GM12878 (cell line): ENCODE data around the gene IRX1. TPM values are rescaled to one million over a fixed set of nuclear protein-coding genes. Genes with fewer than 3 reads are reported as not detected.

ENCODE experiments used
- ATAC-seq: fragments of 200-7000 bp; cut with Tn5 transposase; 3 replicates; pipeline ENCODE4 v1.9.1; 2020; ENCODE audit warnings: mild to moderate bottlenecking, moderate library complexity
- Bru-seq: library from RNA; stranded (reverse); fragments of 400-500 nt; gene quantifications from one replicate; lab custom pipeline; 2021; lab: Mats Ljungman, UMichigan
- BruChase-seq, 2 experiments: library from RNA; stranded (reverse); fragments of 400-500 nt; gene quantifications; one replicate each; lab custom pipeline; 2021; lab: Mats Ljungman, UMichigan
- BruUV-seq: library from RNA; stranded (reverse); fragments of 400-500 nt; replicated peaks from 2 replicates; lab custom pipeline; 2021; lab: Mats Ljungman, UMichigan
- CTCF ChIA-PET: fragments of 300-600 bp; sonication (Branson Sonifier 250); formaldehyde crosslinking; extraction: SDS; loops from one replicate; lab custom pipeline; 2021; ENCODE audit warnings: inconsistent platforms; lab: Yijun Ruan, JAX
- POLR2A ChIA-PET: fragments of 350-600 bp; formaldehyde crosslinking; extraction: SDS; loops from one replicate; lab custom pipeline; 2021; ENCODE audit warnings: inconsistent platforms; lab: Charles Lee
- RAD21 ChIA-PET: fragments of 300-600 bp; sonication (Branson Sonifier 250); formaldehyde crosslinking; loops from one replicate; lab custom pipeline; 2023; ENCODE audit warnings: antibody characterized with exemption; ENCODE audit not compliant: unreplicated experiment; lab: Charles Lee
- SMC1A ChIA-PET: fragments of 300-600 bp; sonication (Branson Sonifier 250); formaldehyde crosslinking; loops from one replicate; lab custom pipeline; 2023; ENCODE audit not compliant: unreplicated experiment, uncharacterized antibody; lab: Charles Lee
- DNase-seq: peaks from one replicate; pipeline ENCODE4 v3.0.0-alpha.2; 2011; ENCODE audit warnings: low read depth, low spot score
- FAIRE-seq: peaks from 3 replicates; lab custom pipeline; 2011; peaks lifted over from hg19 to GRCh38; lab: Jason Lieb, UNC
- H2AFZ ChIP-seq: 2 replicates; pipeline ENCODE4 v1.6.0; 2011; ENCODE audit warnings: low read depth, low read length, control low read depth; ENCODE audit not compliant: control insufficient read depth
- H3K27ac ChIP-seq: 2 replicates; pipeline ENCODE4 v1.5.1; 2011; ENCODE audit warnings: control low read depth; ENCODE audit not compliant: control insufficient read depth, insufficient read depth
- H3K27me3 ChIP-seq, 2 experiments: replicated peaks in 1 of 2; 2 replicates each; pipeline versions ENCODE4 v1.6.0 to v1.6.1; 2011; ENCODE audit warnings: low read length in 1 of 2; ENCODE audit not compliant: control insufficient read depth in 2 of 2, insufficient read depth in 2 of 2
- H3K36me3 ChIP-seq, 2 experiments: 2 replicates each; pipeline ENCODE4 v1.5.1; 2011; ENCODE audit warnings: low read length in 1 of 2; ENCODE audit not compliant: control insufficient read depth in 2 of 2, insufficient read depth in 2 of 2
- H3K4me1 ChIP-seq: 2 replicates; pipeline ENCODE4 v1.6.1; 2011; ENCODE audit warnings: mild to moderate bottlenecking, low read length, moderate library complexity, mixed read lengths; ENCODE audit not compliant: control insufficient read depth, insufficient read depth
- H3K4me2 ChIP-seq: 2 replicates; pipeline ENCODE4 v1.6.0; 2011; ENCODE audit warnings: control low read depth; ENCODE audit not compliant: control insufficient read depth, insufficient read depth
- H3K4me3 ChIP-seq: fragments of 200-600 bp; sonication (generic); 2 replicates; pipeline ENCODE4 v1.5.1; 2016
- H3K79me2 ChIP-seq: 2 replicates; pipeline ENCODE4 v1.6.0; 2011; ENCODE audit warnings: low read length; ENCODE audit not compliant: control insufficient read depth, insufficient read depth
- H3K9ac ChIP-seq: 2 replicates; pipeline ENCODE4 v1.8.0; 2011; ENCODE audit warnings: low read length, control low read depth, mixed read lengths; ENCODE audit not compliant: control insufficient read depth, insufficient read depth
- H3K9me3 ChIP-seq: replicated peaks from 3 replicates; pipeline ENCODE4 v1.5.1; 2011; ENCODE audit warnings: mild to moderate bottlenecking, low read length; ENCODE audit not compliant: control insufficient read depth, insufficient read depth
- H4K20me1 ChIP-seq: 2 replicates; pipeline ENCODE4 v1.6.0; 2011; ENCODE audit not compliant: control insufficient read depth, insufficient read depth
- ASH2L ChIP-seq: fragments of 300-600, 200-600 bp; sonication (generic); IDR thresholded peaks from 2 replicates; pipeline ENCODE4 v1.6.1; 2017; ENCODE audit warnings: low read depth, mild to moderate bottlenecking, borderline replicate concordance
- ATF2 ChIP-seq: IDR thresholded peaks from 2 replicates; pipeline ENCODE4 v1.6.1; 2012; ENCODE audit warnings: low read length, inconsistent platforms
- FOXM1 ChIP-seq: IDR thresholded peaks from 2 replicates; pipeline ENCODE4 v1.6.1; 2012; ENCODE audit warnings: low read depth, mild to moderate bottlenecking, inconsistent platforms, low read length, moderate library complexity
- IRF4 ChIP-seq: IDR thresholded peaks from 2 replicates; pipeline ENCODE4 v1.6.1; 2011; ENCODE audit warnings: low read depth, low read length
- JUNB ChIP-seq: IDR thresholded peaks from 2 replicates; pipeline ENCODE4 v1.6.1; 2016; ENCODE audit warnings: antibody characterized with exemption, mild to moderate bottlenecking
- LARP7 ChIP-seq: fragments of 450-650 bp; IDR thresholded peaks from 2 replicates; pipeline ENCODE4 v1.6.1; 2017; ENCODE audit warnings: mild to moderate bottlenecking
- POLR2A ChIP-seq: IDR thresholded peaks from 2 replicates; pipeline ENCODE4 v1.6.1; 2011; ENCODE audit warnings: low read depth, mild to moderate bottlenecking, low read length
- RELA ChIP-seq: fragments of 450-650 bp; IDR thresholded peaks from 2 replicates; pipeline ENCODE4 v1.8.0; 2014; ENCODE audit warnings: borderline replicate concordance; ENCODE audit not compliant: partially characterized antibody
- RUNX3 ChIP-seq: IDR thresholded peaks from 2 replicates; pipeline ENCODE4 v1.6.1; 2012; ENCODE audit warnings: low read length, inconsistent platforms
- SP1 ChIP-seq: IDR thresholded peaks from one replicate; pipeline ENCODE4 v1.6.1; 2011; ENCODE audit warnings: low read depth, low read length
- ZBTB11 ChIP-seq: fragments of 450-650 bp; formaldehyde crosslinking; IDR thresholded peaks from 2 replicates; pipeline ENCODE4 v1.5.0; 2022; ENCODE audit warnings: mild to moderate bottlenecking, missing genetic modification characterization
- ZNF592 ChIP-seq: fragments of 450-650 bp; IDR thresholded peaks from 2 replicates; pipeline ENCODE4 v1.6.1; 2017; ENCODE audit warnings: mild to moderate bottlenecking, moderate library complexity
- WGBS: methylation state at CpG from one replicate; pipeline ENCODE4 v1.1.6; 2016; ENCODE audit warnings: low lambda C conversion rate; ENCODE audit not compliant: insufficient replicate concordance, insufficient coverage; ENCODE audit errors: missing lambda C conversion rate; 5-methylcytosine and 5-hydroxymethylcytosine counted together
- in situ Hi-C: fragments of 300-500 bp; cut with MboI; formaldehyde crosslinking; loops from 9 replicates; pipeline ENCODE4 v1.14.3; 2018; ENCODE audit warnings: mixed read lengths
- intact Hi-C: fragments of 100-400 bp; cut with micrococcal nuclease; formaldehyde crosslinking; loops from one replicate; pipeline ENCODE4 v1.14.2; 2022; ENCODE audit not compliant: unreplicated experiment
- long read RNA-seq, 2 experiments: library from polyadenylated mRNA; unstranded; transcript quantifications; one replicate each; pipeline ENCODE4 v2.0.0, GENCODE V29; 2019 to 2020
- polyA minus RNA-seq, 3 experiments: library from RNA; depleted of rRNA, polyadenylated mRNA; stranded (reverse); fragments of >200 nt; gene quantifications; 2 replicates each; pipeline ENCODE4 v1.2.3, GENCODE V29; 2011
- polyA plus RNA-seq, 11 experiments: library from polyadenylated mRNA; depleted of rRNA in 4 of 11; unstranded in 6 of 11; stranded (reverse) in 5 of 11; fragments of >200 nt; fragmentation: Nextera tagmentation in 4 of 11; fragmentation: Illumina TruSeq in 1 of 11; extraction: Ambion mirVana in 4 of 11; extraction: Trizol in 1 of 11; gene quantifications; 1 replicate in 1 of 11; 2 replicates in 10 of 11; pipeline versions ENCODE4 v1.2.1 to v1.2.3, GENCODE V29; 2011 to 2016; ENCODE audit warnings: inconsistent platforms in 2 of 11, missing spikeins in 2 of 11, low read depth in 1 of 11
- total RNA-seq, 4 experiments: library from RNA; depleted of rRNA in 3 of 4; stranded (reverse); fragments of >200 nt in 3 of 4; fragmentation: Illumina TruSeq in 1 of 4; extraction: Trizol in 1 of 4; gene quantifications; 2 replicates each; pipeline versions ENCODE4 v1.2.1 to v1.2.3, GENCODE V29; 2013 to 2021

Gene IRX1
- total RNA-seq (2013; cell fraction: nucleolus; rRNA removed): not detected in 2 replicates
- total RNA-seq (2014; rRNA removed) (not detected in 2 replicates), total RNA-seq (2014; rRNA removed; fragmentation: Illumina TruSeq; extraction: Trizol) (not detected in 2 replicates), total RNA-seq (2021) (not detected in 2 replicates), polyA plus RNA-seq (2011; rRNA removed) (not detected in 2 replicates), polyA plus RNA-seq (2014; fragmentation: Illumina TruSeq; extraction: Trizol) (not detected in 2 replicates), polyA plus RNA-seq (2014; fragmentation: Nextera tagmentation; extraction: Ambion mirVana) (not detected), polyA plus RNA-seq (2014; rRNA removed) (not detected in 2 replicates), polyA plus RNA-seq (2016; fragmentation: Nextera tagmentation; extraction: Ambion mirVana) (not detected), polyA minus RNA-seq (2011; rRNA and poly(A)+ RNA removed) (not detected in 2 replicates), Bru-seq, nascent RNA (not detected), BruChase-seq, experiment 1, labeled RNA remaining after a 6-hour chase (not detected), BruChase-seq, experiment 2, labeled RNA remaining after a 2-hour chase (not detected)
- polyA plus RNA-seq (2011; ENCODE audit: low read depth): not detected
- not detected in 2 replicates for polyA plus RNA-seq (2011; cell fraction: cytosol; rRNA removed)
- not detected in 2 replicates for polyA plus RNA-seq (2011; cell fraction: nucleus; rRNA removed)
- not detected in 2 replicates for polyA plus RNA-seq (2012)
- polyA minus RNA-seq (2011; cell fraction: cytosol; rRNA and poly(A)+ RNA removed): not detected in 2 replicates
- not detected in 2 replicates for polyA minus RNA-seq (2011; cell fraction: nucleus; rRNA and poly(A)+ RNA removed)
- long read RNA-seq, experiment 1: 0 reads
- long read RNA-seq, experiment 2: 0 reads

GRCh38 chr5:3595006-3595961, at the start of gene IRX1:
Gene IRX1, plus strand, starts transcription at chr5:3595832. Its CDS starts 274 bp downstream, at chr5:3596106.
- in situ Hi-C loops: no loop called here
- Histone ChIP-seq H2AFZ (no peak within 1 kb of the TSS), H3K4me2 (no peak within 1 kb of the TSS), H3K36me3 (no peaks in the 10 kb centered on the region), H3K9me3 (peaks cover 1% of the 10 kb centered on the region; the same call in 1 of the 3 replicates), H3K27ac (no peak within 1 kb of the TSS), H3K79me2 (no peaks in the 10 kb centered on the region), H3K27me3 (no peaks in the 10 kb centered on the region), H3K4me3 (no peak within 1 kb of the TSS), H4K20me1 (no peaks in the 10 kb centered on the region), H3K9ac (no peak within 1 kb of the TSS), H3K4me1 (no peaks in the 10 kb centered on the region)
- DNase-seq (no peak), ATAC-seq (no peak), FAIRE-seq (no peak)
- BruUV-seq: no TSS peak
- CTCF ChIA-PET: no interaction called here
- POLR2A ChIA-PET: no interaction called here
- RAD21 ChIA-PET: no interaction called here
- WGBS: 51% methylated on average over 32 of the region's 106 CpGs
- SMC1A ChIA-PET: no interaction called here
- intact Hi-C loops: no loop called here
- TF ChIP-seq IRF4 (no peak), JUNB (no peak), FOXM1 (no peak), POLR2A (no peak), RUNX3 (no peak), RELA (no peak), ASH2L (no peak), ZNF592 (no peak), LARP7 (no peak), ATF2 (no peak), SP1 (no peak), ZBTB11 (CRISPR knock-in tag) (no peak)
